ENCODE data around the gene RBM6. TPM values are rescaled to one million over a fixed set of nuclear protein-coding genes. Genes with fewer than 3 reads are reported as not detected.

Gene RBM6
- total and polyA plus RNA-seq, 9 of the 15 experiments (the other 6 are each of a cell fraction or from before 2014, with no cell fraction given) = 19.9 to 82.2 (median 57.8) TPM

DNA sequence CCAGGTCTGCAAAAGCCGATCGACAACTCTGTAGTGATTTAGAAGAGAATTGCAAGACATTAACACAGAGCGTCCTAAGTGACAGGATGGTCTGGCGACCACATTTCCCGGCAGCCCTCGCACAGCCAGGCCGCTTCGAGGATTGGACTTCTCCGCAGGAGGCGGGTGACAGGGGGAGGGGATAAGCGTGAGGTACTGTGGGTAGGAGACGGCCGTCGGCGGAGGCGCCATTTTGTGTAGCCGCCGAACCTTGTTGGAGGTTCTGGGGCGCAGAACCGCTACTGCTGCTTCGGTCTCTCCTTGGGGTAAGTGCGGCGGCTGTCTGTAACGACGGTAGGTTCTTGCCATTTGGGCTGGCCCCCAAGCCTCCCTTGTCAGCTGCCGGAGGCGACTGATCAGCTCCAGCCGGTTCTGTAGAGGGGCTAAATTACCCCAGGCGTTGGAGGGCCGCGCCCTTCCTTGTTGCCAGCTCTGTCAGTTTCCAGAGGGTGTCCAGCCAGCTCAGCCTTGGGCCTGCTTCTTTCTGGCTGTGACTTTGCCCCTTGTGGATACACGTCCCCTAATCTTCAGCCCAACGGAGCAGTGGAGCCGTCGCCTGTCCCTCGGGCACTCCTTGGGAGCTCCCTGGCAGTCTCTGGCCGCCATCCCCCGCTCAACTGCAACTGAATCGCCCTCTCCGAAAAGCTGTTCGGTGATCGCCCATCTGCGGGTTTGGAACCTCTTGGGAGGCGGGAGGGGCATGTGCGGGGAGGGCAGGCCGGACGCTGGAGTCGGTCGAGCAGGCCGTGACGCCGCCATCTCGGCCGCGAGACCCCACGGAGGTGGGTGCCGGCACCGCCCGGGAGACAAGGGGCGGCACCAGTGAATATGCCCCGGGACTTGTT is 149.0 kb downstream of the RBM6 start, which contains the start of gene RBM5 (continued):
- peak; percentile 74 for TF ChIP-seq RBBP5 (IDR thresholded peaks at IDR 0.05; ENCODE audit: borderline replicate concordance, insufficient read depth, low read length, poor library complexity, severe bottlenecking)
- no peak for TF ChIP-seq EZH2 (IDR thresholded peaks at IDR 0.05; ENCODE audit: borderline replicate concordance, low read depth, low read length)
- TF ChIP-seq MTA2 (IDR thresholded peaks at IDR 0.05; ENCODE audit: low read depth) = no peak
- TF ChIP-seq, protein P1, sequence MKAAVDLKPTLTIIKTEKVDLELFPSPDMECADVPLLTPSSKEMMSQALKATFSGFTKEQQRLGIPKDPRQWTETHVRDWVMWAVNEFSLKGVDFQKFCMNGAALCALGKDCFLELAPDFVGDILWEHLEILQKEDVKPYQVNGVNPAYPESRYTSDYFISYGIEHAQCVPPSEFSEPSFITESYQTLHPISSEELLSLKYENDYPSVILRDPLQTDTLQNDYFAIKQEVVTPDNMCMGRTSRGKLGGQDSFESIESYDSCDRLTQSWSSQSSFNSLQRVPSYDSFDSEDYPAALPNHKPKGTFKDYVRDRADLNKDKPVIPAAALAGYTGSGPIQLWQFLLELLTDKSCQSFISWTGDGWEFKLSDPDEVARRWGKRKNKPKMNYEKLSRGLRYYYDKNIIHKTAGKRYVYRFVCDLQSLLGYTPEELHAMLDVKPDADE (conservative IDR thresholded peaks at IDR 0.05; ENCODE audit: control insufficient read depth, low read depth, low read length) = 0 out of 2 replicates have a peak, but pooled peaks have one; percentile 31
- peak; percentile 85 for TF ChIP-seq POLR2A (conservative IDR thresholded peaks at IDR 0.05)
- TF ChIP-seq, protein P2, sequence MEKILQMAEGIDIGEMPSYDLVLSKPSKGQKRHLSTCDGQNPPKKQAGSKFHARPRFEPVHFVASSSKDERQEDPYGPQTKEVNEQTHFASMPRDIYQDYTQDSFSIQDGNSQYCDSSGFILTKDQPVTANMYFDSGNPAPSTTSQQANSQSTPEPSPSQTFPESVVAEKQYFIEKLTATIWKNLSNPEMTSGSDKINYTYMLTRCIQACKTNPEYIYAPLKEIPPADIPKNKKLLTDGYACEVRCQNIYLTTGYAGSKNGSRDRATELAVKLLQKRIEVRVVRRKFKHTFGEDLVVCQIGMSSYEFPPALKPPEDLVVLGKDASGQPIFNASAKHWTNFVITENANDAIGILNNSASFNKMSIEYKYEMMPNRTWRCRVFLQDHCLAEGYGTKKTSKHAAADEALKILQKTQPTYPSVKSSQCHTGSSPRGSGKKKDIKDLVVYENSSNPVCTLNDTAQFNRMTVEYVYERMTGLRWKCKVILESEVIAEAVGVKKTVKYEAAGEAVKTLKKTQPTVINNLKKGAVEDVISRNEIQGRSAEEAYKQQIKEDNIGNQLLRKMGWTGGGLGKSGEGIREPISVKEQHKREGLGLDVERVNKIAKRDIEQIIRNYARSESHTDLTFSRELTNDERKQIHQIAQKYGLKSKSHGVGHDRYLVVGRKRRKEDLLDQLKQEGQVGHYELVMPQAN (IDR thresholded peaks at IDR 0.05; ENCODE audit: borderline replicate concordance) = no peak; the same call in 1 of the 2 replicates
- TF ChIP-seq, protein P3, sequence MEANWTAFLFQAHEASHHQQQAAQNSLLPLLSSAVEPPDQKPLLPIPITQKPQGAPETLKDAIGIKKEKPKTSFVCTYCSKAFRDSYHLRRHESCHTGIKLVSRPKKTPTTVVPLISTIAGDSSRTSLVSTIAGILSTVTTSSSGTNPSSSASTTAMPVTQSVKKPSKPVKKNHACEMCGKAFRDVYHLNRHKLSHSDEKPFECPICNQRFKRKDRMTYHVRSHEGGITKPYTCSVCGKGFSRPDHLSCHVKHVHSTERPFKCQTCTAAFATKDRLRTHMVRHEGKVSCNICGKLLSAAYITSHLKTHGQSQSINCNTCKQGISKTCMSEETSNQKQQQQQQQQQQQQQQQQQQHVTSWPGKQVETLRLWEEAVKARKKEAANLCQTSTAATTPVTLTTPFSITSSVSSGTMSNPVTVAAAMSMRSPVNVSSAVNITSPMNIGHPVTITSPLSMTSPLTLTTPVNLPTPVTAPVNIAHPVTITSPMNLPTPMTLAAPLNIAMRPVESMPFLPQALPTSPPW (CRISPR knock-in tag; IDR thresholded peaks at IDR 0.05) = peak; percentile 65
- TF ChIP-seq, protein P4, sequence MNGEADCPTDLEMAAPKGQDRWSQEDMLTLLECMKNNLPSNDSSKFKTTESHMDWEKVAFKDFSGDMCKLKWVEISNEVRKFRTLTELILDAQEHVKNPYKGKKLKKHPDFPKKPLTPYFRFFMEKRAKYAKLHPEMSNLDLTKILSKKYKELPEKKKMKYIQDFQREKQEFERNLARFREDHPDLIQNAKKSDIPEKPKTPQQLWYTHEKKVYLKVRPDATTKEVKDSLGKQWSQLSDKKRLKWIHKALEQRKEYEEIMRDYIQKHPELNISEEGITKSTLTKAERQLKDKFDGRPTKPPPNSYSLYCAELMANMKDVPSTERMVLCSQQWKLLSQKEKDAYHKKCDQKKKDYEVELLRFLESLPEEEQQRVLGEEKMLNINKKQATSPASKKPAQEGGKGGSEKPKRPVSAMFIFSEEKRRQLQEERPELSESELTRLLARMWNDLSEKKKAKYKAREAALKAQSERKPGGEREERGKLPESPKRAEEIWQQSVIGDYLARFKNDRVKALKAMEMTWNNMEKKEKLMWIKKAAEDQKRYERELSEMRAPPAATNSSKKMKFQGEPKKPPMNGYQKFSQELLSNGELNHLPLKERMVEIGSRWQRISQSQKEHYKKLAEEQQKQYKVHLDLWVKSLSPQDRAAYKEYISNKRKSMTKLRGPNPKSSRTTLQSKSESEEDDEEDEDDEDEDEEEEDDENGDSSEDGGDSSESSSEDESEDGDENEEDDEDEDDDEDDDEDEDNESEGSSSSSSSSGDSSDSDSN (IDR thresholded peaks at IDR 0.05; ENCODE audit: borderline replicate concordance in 1 of 2, low read depth in 2 of 2, low read length in 2 of 2) = 0 out of 4 replicates have a peak, but pooled peaks of 1 of the 2 experiments have one; percentile 15
- TF ChIP-seq JUN (IDR thresholded peaks at IDR 0.05; ENCODE audit: borderline replicate concordance, low read depth, low read length) = no peak
- no peak for TF ChIP-seq JUN (CRISPR knock-in tag; IDR thresholded peaks at IDR 0.05; ENCODE audit: borderline replicate concordance)
- no peak for TF ChIP-seq SOX6 (IDR thresholded peaks at IDR 0.05)
- TF ChIP-seq GABPB1 (CRISPR knock-in tag; IDR thresholded peaks at IDR 0.05) = peak; percentile 36; the same call in 1 of the 2 replicates
- no peak for TF ChIP-seq TSC22D4 (tag; IDR thresholded peaks at IDR 0.05)
- TF ChIP-seq ZNF140 (CRISPR knock-in tag; IDR thresholded peaks at IDR 0.05) = no peak
- TF ChIP-seq, protein P5, sequence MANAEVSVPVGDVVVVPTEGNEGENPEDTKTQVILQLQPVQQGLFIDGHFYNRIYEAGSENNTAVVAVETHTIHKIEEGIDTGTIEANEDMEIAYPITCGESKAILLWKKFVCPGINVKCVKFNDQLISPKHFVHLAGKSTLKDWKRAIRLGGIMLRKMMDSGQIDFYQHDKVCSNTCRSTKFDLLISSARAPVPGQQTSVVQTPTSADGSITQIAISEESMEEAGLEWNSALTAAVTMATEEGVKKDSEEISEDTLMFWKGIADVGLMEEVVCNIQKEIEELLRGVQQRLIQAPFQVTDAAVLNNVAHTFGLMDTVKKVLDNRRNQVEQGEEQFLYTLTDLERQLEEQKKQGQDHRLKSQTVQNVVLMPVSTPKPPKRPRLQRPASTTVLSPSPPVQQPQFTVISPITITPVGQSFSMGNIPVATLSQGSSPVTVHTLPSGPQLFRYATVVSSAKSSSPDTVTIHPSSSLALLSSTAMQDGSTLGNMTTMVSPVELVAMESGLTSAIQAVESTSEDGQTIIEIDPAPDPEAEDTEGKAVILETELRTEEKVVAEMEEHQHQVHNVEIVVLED (CRISPR knock-in tag; IDR thresholded peaks at IDR 0.05) = no peak
- TF ChIP-seq MBD2 (IDR thresholded peaks at IDR 0.05; ENCODE audit: borderline replicate concordance, low read depth) = peak; percentile 72
- TF ChIP-seq ZFX (CRISPR knock-in tag; IDR thresholded peaks at IDR 0.05) = peak; percentile 86
- TF ChIP-seq GATAD2A (IDR thresholded peaks at IDR 0.05) = no peak
